A673 (cell line): ENCODE results near the gene RDX.

Experiments used
- CTCF ChIP-seq: fragments of 300-800, 200-600 bp; sonication (generic); conservative IDR thresholded peaks from 2 replicates; pipeline ENCODE4 v1.5.1; 2017; ENCODE audit warnings: low read depth, mild to moderate bottlenecking, antibody characterized with exemption, low read length, moderate library complexity, mixed read lengths
- EZH2 ChIP-seq: fragments of 200-600 bp; sonication (generic); IDR thresholded peaks from 2 replicates; pipeline ENCODE4 v1.6.1; 2017; ENCODE audit warnings: borderline replicate concordance, low read depth, mild to moderate bottlenecking, mixed read lengths, antibody characterized with exemption, low read length; ENCODE audit not compliant: poor library complexity, severe bottlenecking

- no peak for TF ChIP-seq EZH2
- no peak for TF ChIP-seq CTCF
Observed at GRCh38 chr11:110331626-110332025, 35.2 kb upstream of the RDX start.
